ENCODE results near the gene TRAF2.
"Not testable (repeated sequence)": the region's sequence is repeated elsewhere in the genome, so short reads cannot be mapped to it uniquely, and the experiment has no call there.

The TRAF2 gene

DNA sequence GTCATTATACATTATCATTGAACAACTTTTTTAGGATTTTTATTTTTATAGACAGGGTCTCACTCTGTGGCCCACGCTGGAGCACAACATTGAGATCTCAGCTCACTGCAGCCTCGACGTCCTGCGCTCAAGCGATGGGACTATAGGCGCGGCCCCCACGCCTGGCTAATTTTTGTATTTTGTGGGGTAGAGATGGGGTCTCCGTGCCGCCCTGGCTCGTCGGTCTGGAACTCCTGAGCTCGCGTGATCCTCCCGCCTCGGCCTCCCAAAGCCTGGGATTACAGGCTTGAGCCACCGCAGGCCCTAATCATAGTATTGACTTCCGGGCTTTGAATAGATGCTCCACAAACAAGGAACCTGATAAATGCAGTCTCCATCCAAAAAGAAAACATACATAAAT is 18.8 kb upstream of the TRAF2 start:
- H3K79me2 ChIP-seq (ENCODE audit: insufficient read depth, low read length) = no peaks in the 10 kb centered on the region
- no peak overlapping the region; the same call in 1 of the 2 replicates for H3K4me2 ChIP-seq (ENCODE audit: low read length)
- no peaks in the 10 kb centered on the region for H3K27me3 ChIP-seq (ENCODE audit: insufficient read depth, low read length)
- H4K20me1 ChIP-seq (ENCODE audit: insufficient read depth, low read length) = no peaks in the 10 kb centered on the region
- peaks cover 15% of the 10 kb centered on the region for H3K4me1 ChIP-seq (ENCODE audit: insufficient read depth, low read length, severe bottlenecking)
- H3K9me2 ChIP-seq (ENCODE audit: low read depth, low read length) = no peaks in the 10 kb centered on the region
- H2AFZ ChIP-seq (ENCODE audit: low read length) = no peak overlapping the region
- peaks cover 19% of the 10 kb centered on the region for H3K36me3 ChIP-seq (ENCODE audit: insufficient read depth, low read length)
- H3F3A ChIP-seq (ENCODE audit: insufficient read depth, low read length) = no peaks in the 10 kb centered on the region
- H3K27ac ChIP-seq (ENCODE audit: low read depth, low read length, poor library complexity, severe bottlenecking) = no peak overlapping the region
- no peak overlapping the region for H3K4me3 ChIP-seq (ENCODE audit: low read depth, low read length, poor library complexity, severe bottlenecking)
- TF ChIP-seq, protein P1, sequence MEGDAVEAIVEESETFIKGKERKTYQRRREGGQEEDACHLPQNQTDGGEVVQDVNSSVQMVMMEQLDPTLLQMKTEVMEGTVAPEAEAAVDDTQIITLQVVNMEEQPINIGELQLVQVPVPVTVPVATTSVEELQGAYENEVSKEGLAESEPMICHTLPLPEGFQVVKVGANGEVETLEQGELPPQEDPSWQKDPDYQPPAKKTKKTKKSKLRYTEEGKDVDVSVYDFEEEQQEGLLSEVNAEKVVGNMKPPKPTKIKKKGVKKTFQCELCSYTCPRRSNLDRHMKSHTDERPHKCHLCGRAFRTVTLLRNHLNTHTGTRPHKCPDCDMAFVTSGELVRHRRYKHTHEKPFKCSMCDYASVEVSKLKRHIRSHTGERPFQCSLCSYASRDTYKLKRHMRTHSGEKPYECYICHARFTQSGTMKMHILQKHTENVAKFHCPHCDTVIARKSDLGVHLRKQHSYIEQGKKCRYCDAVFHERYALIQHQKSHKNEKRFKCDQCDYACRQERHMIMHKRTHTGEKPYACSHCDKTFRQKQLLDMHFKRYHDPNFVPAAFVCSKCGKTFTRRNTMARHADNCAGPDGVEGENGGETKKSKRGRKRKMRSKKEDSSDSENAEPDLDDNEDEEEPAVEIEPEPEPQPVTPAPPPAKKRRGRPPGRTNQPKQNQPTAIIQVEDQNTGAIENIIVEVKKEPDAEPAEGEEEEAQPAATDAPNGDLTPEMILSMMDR (IDR thresholded peaks at IDR 0.05; ENCODE audit: low read length) = no peak
- no peak for TF ChIP-seq EZH2 (IDR thresholded peaks at IDR 0.05; ENCODE audit: borderline replicate concordance, low read length)
- no peak overlapping the region for H3K9ac ChIP-seq (ENCODE audit: low read length)
- peaks cover 9% of the 10 kb centered on the region for H3K9me3 ChIP-seq (ENCODE audit: low read length)

DNA sequence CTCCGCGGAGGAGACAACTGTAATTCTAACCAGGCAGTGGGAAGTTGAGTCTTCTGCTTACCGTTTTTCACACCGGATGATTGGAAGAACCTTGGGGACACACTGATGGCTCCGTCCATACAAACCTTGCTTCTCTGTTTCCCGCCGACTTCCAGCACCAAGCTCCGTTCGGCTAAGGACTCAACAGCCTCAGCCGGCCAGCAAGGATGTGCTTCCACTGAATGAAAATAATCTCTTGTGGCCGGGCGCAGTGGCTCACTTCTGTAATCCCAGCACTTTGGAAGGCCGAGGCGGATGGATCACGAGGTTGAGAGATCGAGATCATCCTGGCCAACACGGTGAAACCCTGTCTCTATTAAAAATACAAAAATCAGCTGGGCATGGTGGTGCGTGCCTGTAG is 18.4 kb upstream of the TRAF2 start:
- Histone ChIP-seq H2AFZ (ENCODE audit: low read length) (no peak overlapping the region), H3K4me1 (ENCODE audit: insufficient read depth, low read length, severe bottlenecking) (peaks cover 15% of the 10 kb centered on the region), H3K79me2 (ENCODE audit: insufficient read depth, low read length) (no peaks in the 10 kb centered on the region), H3K4me3 (ENCODE audit: low read depth, low read length, poor library complexity, severe bottlenecking) (no peak overlapping the region), H3K9me2 (ENCODE audit: low read depth, low read length) (no peaks in the 10 kb centered on the region), H3F3A (ENCODE audit: insufficient read depth, low read length) (no peaks in the 10 kb centered on the region), H4K20me1 (ENCODE audit: insufficient read depth, low read length) (no peaks in the 10 kb centered on the region), H3K9ac (ENCODE audit: low read length) (no peak overlapping the region), H3K27me3 (ENCODE audit: insufficient read depth, low read length) (no peaks in the 10 kb centered on the region), H3K36me3 (ENCODE audit: insufficient read depth, low read length) (peaks cover 14% of the 10 kb centered on the region), H3K4me2 (ENCODE audit: low read length) (no peak overlapping the region), H3K27ac (ENCODE audit: low read depth, low read length, poor library complexity, severe bottlenecking) (no peak overlapping the region), H3K9me3 (ENCODE audit: low read length) (peaks cover 12% of the 10 kb centered on the region)
- TF ChIP-seq, protein P1 (IDR thresholded peaks at IDR 0.05; ENCODE audit: low read length) = no peak
- no peak for TF ChIP-seq EZH2 (IDR thresholded peaks at IDR 0.05; ENCODE audit: borderline replicate concordance, low read length)

DNA sequence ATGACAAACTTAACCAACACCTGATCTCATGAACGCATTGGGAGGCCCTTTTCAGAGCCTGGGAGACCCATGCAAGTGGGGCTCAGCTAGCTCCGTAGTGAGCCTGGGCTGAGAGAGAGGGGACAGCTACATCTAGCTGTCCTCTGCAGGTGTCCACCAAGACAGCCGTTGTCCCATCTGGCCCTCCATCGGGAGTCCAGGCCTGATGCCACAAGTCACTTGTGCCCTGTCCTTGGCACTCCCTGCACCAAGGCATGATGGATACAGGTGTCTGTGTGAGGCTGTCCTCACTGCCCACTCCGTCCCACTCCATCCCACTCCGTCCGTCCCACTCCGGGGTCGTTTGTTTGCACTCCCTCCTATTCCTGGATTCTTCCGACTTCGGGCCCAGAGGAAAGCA is 17.7 kb upstream of the TRAF2 start:
- Histone ChIP-seq H3K27me3 (ENCODE audit: insufficient read depth, low read length) (no peaks in the 10 kb centered on the region), H3K9ac (ENCODE audit: low read length) (no peak overlapping the region), H2AFZ (ENCODE audit: low read length) (no peak overlapping the region), H4K20me1 (ENCODE audit: insufficient read depth, low read length) (no peaks in the 10 kb centered on the region), H3K4me3 (ENCODE audit: low read depth, low read length, poor library complexity, severe bottlenecking) (no peak overlapping the region), H3K27ac (ENCODE audit: low read depth, low read length, poor library complexity, severe bottlenecking) (no peak overlapping the region), H3K36me3 (ENCODE audit: insufficient read depth, low read length) (peaks cover 7% of the 10 kb centered on the region), H3K4me1 (ENCODE audit: insufficient read depth, low read length, severe bottlenecking) (peaks cover 15% of the 10 kb centered on the region), H3K4me2 (ENCODE audit: low read length) (no peak overlapping the region), H3K9me2 (ENCODE audit: low read depth, low read length) (no peaks in the 10 kb centered on the region), H3F3A (ENCODE audit: insufficient read depth, low read length) (no peaks in the 10 kb centered on the region), H3K9me3 (ENCODE audit: low read length) (peaks cover 12% of the 10 kb centered on the region), H3K79me2 (ENCODE audit: insufficient read depth, low read length) (no peaks in the 10 kb centered on the region)
- TF ChIP-seq, protein P1 (IDR thresholded peaks at IDR 0.05; ENCODE audit: low read length) = no peak
- no peak for TF ChIP-seq EZH2 (IDR thresholded peaks at IDR 0.05; ENCODE audit: borderline replicate concordance, low read length)

DNA sequence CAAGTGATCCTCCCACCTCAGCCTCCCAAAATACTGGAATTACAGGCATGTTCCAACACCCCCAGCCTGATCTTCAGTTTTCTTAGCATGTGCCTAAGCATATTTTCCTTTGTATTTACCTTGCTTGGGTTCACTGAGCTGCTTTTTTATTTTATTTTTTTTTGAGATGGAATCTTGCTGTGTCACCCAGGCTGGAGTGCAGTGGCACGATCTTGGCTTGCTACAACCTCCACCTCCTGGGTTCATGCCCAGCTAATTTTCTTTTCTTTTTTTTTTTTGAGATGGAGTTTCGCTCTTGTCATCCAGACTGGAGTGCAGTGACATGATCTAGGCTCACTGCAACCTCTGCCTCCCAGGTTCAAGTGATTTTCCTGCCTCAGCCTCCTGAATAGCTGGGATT is 16.7 kb upstream of the TRAF2 start:
- not testable (repeated sequence) for H3K27ac ChIP-seq (ENCODE audit: low read depth, low read length, poor library complexity, severe bottlenecking); H3K27me3 ChIP-seq (ENCODE audit: insufficient read depth, low read length); H3K4me2 ChIP-seq (ENCODE audit: low read length); H2AFZ ChIP-seq (ENCODE audit: low read length); H3K4me3 ChIP-seq (ENCODE audit: low read depth, low read length, poor library complexity, severe bottlenecking); H3K36me3 ChIP-seq (ENCODE audit: insufficient read depth, low read length); H3K79me2 ChIP-seq (ENCODE audit: insufficient read depth, low read length); H3F3A ChIP-seq (ENCODE audit: insufficient read depth, low read length); H4K20me1 ChIP-seq (ENCODE audit: insufficient read depth, low read length); H3K9me2 ChIP-seq (ENCODE audit: low read depth, low read length); H3K9ac ChIP-seq (ENCODE audit: low read length)
- H3K9me3 ChIP-seq (ENCODE audit: low read length) = peaks cover 12% of the 10 kb centered on the region
- H3K4me1 ChIP-seq (ENCODE audit: insufficient read depth, low read length, severe bottlenecking) = peaks cover 15% of the 10 kb centered on the region
